Sigmoid colon (tissue), 4 donors: ENCODE results near the gene RPA4.

Experiments
- CTCF ChIP-seq, 4 experiments: fragments of 450-650 bp in 3 of 4; fragments of 200-600 bp in 1 of 4; IDR thresholded peaks; one replicate each; pipeline ENCODE4 v1.5.1; 2016 to 2019; ENCODE audit warnings: antibody characterized with exemption in 4 of 4, mild to moderate bottlenecking in 3 of 4, moderate library complexity in 2 of 4
- EP300 ChIP-seq, 4 donors: sonication (generic); formaldehyde crosslinking; IDR thresholded peaks; one replicate each; pipeline ENCODE4 v1.6.1; 2017; ENCODE audit warnings: antibody characterized with exemption in 4 of 4
- POLR2A ChIP-seq, 2 donors: fragments of 450-650 bp; IDR thresholded peaks; one replicate each; pipeline ENCODE4 v1.6.1; 2016; ENCODE audit warnings: antibody characterized with exemption in 2 of 2, mild to moderate bottlenecking in 2 of 2, moderate library complexity in 2 of 2

- no peak for TF ChIP-seq CTCF (IDR thresholded peaks at IDR 0.05)
- TF ChIP-seq EP300 (IDR thresholded peaks at IDR 0.05) = no peak
- TF ChIP-seq POLR2A (IDR thresholded peaks at IDR 0.05) = no peak
Observed at GRCh38 chrX:96906741-96907140, 23.0 kb downstream of the RPA4 start.
